Measurements from ENCODE around the gene USP7.

Gene USP7

GRCh38 chr16:8989099-8989878 is 25.6 kb upstream of the USP7 start:
- Histone ChIP-seq H3K9me3 (ENCODE audit: control insufficient read depth, insufficient read depth, low read length) (no peaks in the 10 kb centered on the region), H3F3A (ENCODE audit: control insufficient read depth, insufficient read depth) (no peaks in the 10 kb centered on the region), H3K79me2 (ENCODE audit: control insufficient read depth, low read length) (no peaks in the 10 kb centered on the region), H4K20me1 (ENCODE audit: control insufficient read depth, insufficient read depth, low read depth, low read length) (no peaks in the 10 kb centered on the region), H3K4me3 (ENCODE audit: low read length) (no peak overlapping the region), H3K36me3 (ENCODE audit: control insufficient read depth, low read length) (no peaks in the 10 kb centered on the region), H3K4me2 (ENCODE audit: low read length) (no peak overlapping the region), H3K9me2 (replicated peaks; ENCODE audit: control insufficient read depth, low read length) (no peaks in the 10 kb centered on the region), H3K27ac (ENCODE audit: low read depth, low read length) (no peak overlapping the region), H3K4me1 (ENCODE audit: control insufficient read depth, low read length) (peaks cover 3% of the 10 kb centered on the region; the same call in 1 of the 2 replicates), H3K27me3 (ENCODE audit: control insufficient read depth, low read length) (no peaks in the 10 kb centered on the region)
- no peak for TF ChIP-seq EZH2phosphoT487 (IDR thresholded peaks at IDR 0.05; ENCODE audit: borderline replicate concordance, low read length)
- no peak for TF ChIP-seq CTCF (IDR thresholded peaks at IDR 0.05; ENCODE audit: low read depth, low read length, poor library complexity, severe bottlenecking)

GRCh38 chr16:8986818-8987191 is 23.1 kb upstream of the USP7 start:
- no peaks in the 10 kb centered on the region for H3K36me3 ChIP-seq (ENCODE audit: control insufficient read depth, low read length)
- H3K4me2 ChIP-seq (ENCODE audit: low read length) = no peak overlapping the region
- H3K27me3 ChIP-seq (ENCODE audit: control insufficient read depth, low read length) = no peaks in the 10 kb centered on the region
- no peaks in the 10 kb centered on the region for H4K20me1 ChIP-seq (ENCODE audit: control insufficient read depth, insufficient read depth, low read depth, low read length)
- H3K79me2 ChIP-seq (ENCODE audit: control insufficient read depth, low read length) = no peaks in the 10 kb centered on the region
- no peaks in the 10 kb centered on the region for H3F3A ChIP-seq (ENCODE audit: control insufficient read depth, insufficient read depth)
- peaks cover 1% of the 10 kb centered on the region; the same call in 1 of the 2 replicates for H3K4me1 ChIP-seq (ENCODE audit: control insufficient read depth, low read length)
- H3K9me3 ChIP-seq (ENCODE audit: control insufficient read depth, insufficient read depth, low read length) = no peaks in the 10 kb centered on the region
- H3K27ac ChIP-seq (ENCODE audit: low read depth, low read length) = no peak overlapping the region
- H3K9me2 ChIP-seq (replicated peaks; ENCODE audit: control insufficient read depth, low read length) = no peaks in the 10 kb centered on the region
- TF ChIP-seq CTCF (IDR thresholded peaks at IDR 0.05; ENCODE audit: low read depth, low read length, poor library complexity, severe bottlenecking) = no peak
- no peak overlapping the region for H3K4me3 ChIP-seq (ENCODE audit: low read length)

GRCh38 chr16:8986111-8986510 is 22.4 kb upstream of the USP7 start:
- Histone ChIP-seq H3K4me1 (ENCODE audit: control insufficient read depth, low read length) (no peaks in the 10 kb centered on the region), H3K4me2 (ENCODE audit: low read length) (no peak overlapping the region), H4K20me1 (ENCODE audit: control insufficient read depth, insufficient read depth, low read depth, low read length) (no peaks in the 10 kb centered on the region), H3F3A (ENCODE audit: control insufficient read depth, insufficient read depth) (no peaks in the 10 kb centered on the region), H3K4me3 (ENCODE audit: low read length) (no peak overlapping the region), H3K27me3 (ENCODE audit: control insufficient read depth, low read length) (no peaks in the 10 kb centered on the region), H3K27ac (ENCODE audit: low read depth, low read length) (no peak overlapping the region), H3K36me3 (ENCODE audit: control insufficient read depth, low read length) (no peaks in the 10 kb centered on the region), H3K9me2 (replicated peaks; ENCODE audit: control insufficient read depth, low read length) (no peaks in the 10 kb centered on the region), H3K9me3 (ENCODE audit: control insufficient read depth, insufficient read depth, low read length) (no peaks in the 10 kb centered on the region), H3K79me2 (ENCODE audit: control insufficient read depth, low read length) (no peaks in the 10 kb centered on the region)
- TF ChIP-seq CTCF (IDR thresholded peaks at IDR 0.05; ENCODE audit: low read depth, low read length, poor library complexity, severe bottlenecking) (no peak), EZH2phosphoT487 (IDR thresholded peaks at IDR 0.05; ENCODE audit: borderline replicate concordance, low read length) (no peak)
